ENCODE data around the gene GPR132. TPM values are rescaled to one million over a fixed set of nuclear protein-coding genes. Genes with fewer than 3 reads are reported as not detected.

The GPR132 gene
- total and polyA plus RNA-seq, 3 experiments from 2014 or later, result 34.9 to 52.0 (median 51.3) TPM

DNA sequence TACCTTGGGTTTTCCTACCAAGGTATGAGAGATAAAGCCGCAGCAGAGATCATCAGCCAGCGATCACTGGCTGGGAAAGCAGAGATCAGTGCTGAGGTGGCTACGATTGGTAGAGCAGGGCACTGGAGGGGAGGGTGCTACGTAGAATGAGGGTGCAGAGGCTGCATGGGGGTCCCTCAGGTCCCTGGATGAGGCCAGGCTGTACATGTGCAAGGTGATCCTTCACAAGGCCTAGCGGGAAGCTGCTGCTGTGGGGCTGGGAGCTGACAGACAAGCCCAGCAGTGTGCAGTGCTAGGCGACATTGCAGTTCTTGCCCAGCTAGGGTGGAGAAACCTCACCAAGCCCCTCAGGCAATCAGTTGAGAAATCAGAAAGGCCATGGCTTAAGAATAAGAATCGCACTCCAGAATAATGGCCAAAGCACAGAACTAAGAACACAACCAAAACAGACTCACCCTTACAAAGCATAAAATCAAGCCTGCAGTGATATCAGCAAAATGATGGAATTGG, 37.2 kb upstream of the GPR132 start:
- peaks cover 0 to 6% (median 0%) of the 10 kb centered on the region in 3 donors for H3K36me3 Mint-ChIP-seq
- H3K9me3 Mint-ChIP-seq, result peaks cover 0 to 6% (median 0%) of the 10 kb centered on the region in 5 donors
- H3K4me1 Mint-ChIP-seq, result peaks cover 0 to 7% (median 0%) of the 10 kb centered on the region in 3 donors
- Histone ChIP-seq H3K4me3 (ENCODE audit: low read length) (no peak overlapping the region), H3K27me3 (ENCODE audit: insufficient read depth, low read length, poor library complexity, severe bottlenecking) (no peaks in the 10 kb centered on the region), H3K4me1 (ENCODE audit: insufficient read depth, low read length) (no peaks in the 10 kb centered on the region), H3K27ac (ENCODE audit: low read depth, low read length) (no peak overlapping the region), H3K9me3 (ENCODE audit: low read length) (no peaks in the 10 kb centered on the region), H3K36me3 (ENCODE audit: insufficient read depth, low read length) (no peaks in the 10 kb centered on the region)
- ChIA-PET CTCF (no interaction called here), POLR2A (no interaction called here)
- H3K27ac Mint-ChIP-seq, result no peak overlapping the region
- H3K4me3 Mint-ChIP-seq, result no peak overlapping the region
- peaks cover 45 to 60% of the 10 kb centered on the region in 2 donors for H3K27me3 Mint-ChIP-seq
- DNase-seq, result peak in 1 of 5 donors; percentile 3

GRCh38 chr14:105100910-105101309, 35.7 kb upstream of the GPR132 start:
- H3K36me3 ChIP-seq (ENCODE audit: insufficient read depth, low read length), result no peaks in the 10 kb centered on the region
- Mint-ChIP-seq H3K36me3 (peaks cover 0 to 6% (median 2%) of the 10 kb centered on the region in 3 donors), H3K4me1 (peaks cover 0 to 7% (median 2%) of the 10 kb centered on the region in 3 donors), H3K4me3 (no peak overlapping the region), H3K27me3 (peaks cover 37 to 53% of the 10 kb centered on the region in 2 donors), H3K27ac (no peak overlapping the region), H3K9me3 (peaks cover 0 to 6% (median 0%) of the 10 kb centered on the region in 5 donors)
- ChIA-PET POLR2A (no interaction called here), CTCF (no interaction called here)
- H3K4me1 ChIP-seq (ENCODE audit: insufficient read depth, low read length), result no peaks in the 10 kb centered on the region
- no peak overlapping the region for H3K27ac ChIP-seq (ENCODE audit: low read depth, low read length)
- no peak overlapping the region for H3K4me3 ChIP-seq (ENCODE audit: low read length)
- no peaks in the 10 kb centered on the region for H3K27me3 ChIP-seq (ENCODE audit: insufficient read depth, low read length, poor library complexity, severe bottlenecking)
- peak in 1 of 5 donors; percentile 40 for DNase-seq
- H3K9me3 ChIP-seq (ENCODE audit: low read length), result no peaks in the 10 kb centered on the region

- peaks cover 0 to 6% (median 0%) of the 10 kb centered on the region in 5 donors for H3K9me3 Mint-ChIP-seq
- Histone ChIP-seq H3K9me3 (ENCODE audit: low read length) (no peaks in the 10 kb centered on the region), H3K27ac (ENCODE audit: low read depth, low read length) (no peak overlapping the region), H3K4me1 (ENCODE audit: insufficient read depth, low read length) (no peaks in the 10 kb centered on the region), H3K27me3 (ENCODE audit: insufficient read depth, low read length, poor library complexity, severe bottlenecking) (no peaks in the 10 kb centered on the region), H3K4me3 (ENCODE audit: low read length) (no peak overlapping the region), H3K36me3 (ENCODE audit: insufficient read depth, low read length) (no peaks in the 10 kb centered on the region)
- peaks cover 0 to 6% (median 2%) of the 10 kb centered on the region in 3 donors for H3K36me3 Mint-ChIP-seq
- H3K27ac Mint-ChIP-seq, result no peak overlapping the region
- H3K27me3 Mint-ChIP-seq, result peaks cover 34 to 47% of the 10 kb centered on the region in 2 donors
- no peak for DNase-seq
- CTCF ChIA-PET, result interaction anchor here (1.3 kb wide), 1 partner anchor 12 kb away, joined by 3 read pairs; no protein-coding TSS in a partner anchor
- peaks cover 0 to 2% (median 0%) of the 10 kb centered on the region in 3 donors for H3K4me1 Mint-ChIP-seq
- no peak overlapping the region for H3K4me3 Mint-ChIP-seq
- POLR2A ChIA-PET, result no interaction called here
These were observed 34.5 kb upstream of the GPR132 start for GRCh38 chr14:105099778-105100177.

DNA sequence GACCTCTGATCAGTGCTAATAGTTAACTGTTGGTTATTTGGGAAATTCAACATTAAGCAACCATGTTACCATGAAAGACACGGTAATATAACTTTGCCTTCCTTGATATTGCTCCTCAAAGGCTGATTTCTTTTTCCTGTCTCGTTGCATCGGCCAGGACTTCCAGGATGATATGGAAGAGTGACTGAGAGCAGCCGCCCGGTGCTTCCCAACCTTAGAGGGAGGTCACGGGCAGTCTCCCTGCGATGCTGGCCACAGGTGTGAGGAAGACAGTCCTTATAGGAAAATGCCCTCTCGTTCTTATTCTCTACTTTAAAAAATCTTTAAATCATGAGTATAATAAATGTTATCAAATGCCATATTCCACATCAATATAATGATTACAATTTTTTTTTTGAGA, 33.1 kb upstream of the GPR132 start:
- peaks cover 9% of the 10 kb centered on the region for H3K4me1 ChIP-seq (ENCODE audit: insufficient read depth, low read length)
- Mint-ChIP-seq H3K9me3 (peaks cover 0 to 6% (median 0%) of the 10 kb centered on the region in 5 donors), H3K27ac (no peak overlapping the region), H3K4me3 (peak overlapping the region in 1 of 7 donors; percentile 21), H3K36me3 (peaks cover 0 to 2% (median under 1%) of the 10 kb centered on the region in 3 donors), H3K4me1 (peaks cover 2 to 11% (median 7%) of the 10 kb centered on the region in 3 donors), H3K27me3 (peaks cover 28 to 37% of the 10 kb centered on the region in 2 donors)
- H3K27me3 ChIP-seq (ENCODE audit: insufficient read depth, low read length, poor library complexity, severe bottlenecking), result no peaks in the 10 kb centered on the region
- no peak overlapping the region for H3K4me3 ChIP-seq (ENCODE audit: low read length)
- CTCF ChIA-PET, result interaction anchor here (1.3 kb wide), 1 partner anchor 10 kb away, joined by 3 read pairs; no protein-coding TSS in a partner anchor
- POLR2A ChIA-PET, result no interaction called here
- no peaks in the 10 kb centered on the region for H3K9me3 ChIP-seq (ENCODE audit: low read length)
- no peak for DNase-seq
- no peaks in the 10 kb centered on the region for H3K36me3 ChIP-seq (ENCODE audit: insufficient read depth, low read length)
- no peak overlapping the region for H3K27ac ChIP-seq (ENCODE audit: low read depth, low read length)

DNA sequence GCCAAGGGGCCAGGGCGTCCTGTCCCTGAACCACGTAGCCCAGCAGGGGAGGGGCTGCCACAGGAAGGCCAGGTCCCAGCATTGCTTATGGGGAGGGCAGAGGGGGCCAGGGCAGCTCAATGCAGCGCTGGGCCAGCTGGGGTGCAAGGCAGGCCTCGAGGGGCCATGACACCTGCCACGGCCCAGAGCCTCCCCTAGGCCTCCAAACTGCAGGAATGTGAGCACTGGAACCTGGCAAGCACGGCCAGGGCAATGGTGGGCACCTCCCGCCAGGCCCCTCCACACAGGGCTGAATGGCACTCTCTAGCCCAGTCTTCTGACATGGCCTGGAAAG, 32.5 kb upstream of the GPR132 start:
- Mint-ChIP-seq H3K9me3 (peaks cover 0 to 6% (median 0%) of the 10 kb centered on the region in 5 donors), H3K27ac (no peak overlapping the region), H3K27me3 (peaks cover 23 to 34% of the 10 kb centered on the region in 2 donors), H3K36me3 (peaks cover 0 to 2% (median 0%) of the 10 kb centered on the region in 3 donors), H3K4me1 (peaks cover 3 to 13% (median 7%) of the 10 kb centered on the region in 3 donors), H3K4me3 (no peak overlapping the region)
- Histone ChIP-seq H3K27ac (ENCODE audit: low read depth, low read length) (no peak overlapping the region), H3K36me3 (ENCODE audit: insufficient read depth, low read length) (no peaks in the 10 kb centered on the region), H3K4me3 (ENCODE audit: low read length) (no peak overlapping the region), H3K9me3 (ENCODE audit: low read length) (no peaks in the 10 kb centered on the region), H3K27me3 (ENCODE audit: insufficient read depth, low read length, poor library complexity, severe bottlenecking) (no peaks in the 10 kb centered on the region), H3K4me1 (ENCODE audit: insufficient read depth, low read length) (peaks cover 12% of the 10 kb centered on the region)
- ChIA-PET CTCF (no interaction called here), POLR2A (no interaction called here)
- DNase-seq, result no peak

GRCh38 chr14:105096206-105096875, 31.1 kb upstream of the GPR132 start:
- Mint-ChIP-seq H3K27me3 (peaks cover 15 to 25% of the 10 kb centered on the region in 2 donors), H3K4me1 (peaks cover 5 to 23% (median 7%) of the 10 kb centered on the region in 3 donors), H3K27ac (peak overlapping the region in 1 of 8 donors; percentile 68), H3K36me3 (peaks cover 0 to 2% (median 0%) of the 10 kb centered on the region in 3 donors), H3K4me3 (peak overlapping the region in 1 of 7 donors; percentile 61), H3K9me3 (peaks cover 0 to 6% (median 0%) of the 10 kb centered on the region in 5 donors)
- Histone ChIP-seq H3K9me3 (ENCODE audit: low read length) (no peaks in the 10 kb centered on the region), H3K27ac (ENCODE audit: low read depth, low read length) (no peak overlapping the region), H3K36me3 (ENCODE audit: insufficient read depth, low read length) (no peaks in the 10 kb centered on the region), H3K4me1 (ENCODE audit: insufficient read depth, low read length) (peaks cover 17% of the 10 kb centered on the region), H3K4me3 (ENCODE audit: low read length) (no peak overlapping the region), H3K27me3 (ENCODE audit: insufficient read depth, low read length, poor library complexity, severe bottlenecking) (no peaks in the 10 kb centered on the region)
- CTCF ChIA-PET, result no interaction called here
- no peak for DNase-seq
- POLR2A ChIA-PET, result interaction anchor here (1.4 kb wide), 1 partner anchor 10 kb away, joined by 3 read pairs; no protein-coding TSS in a partner anchor

DNA sequence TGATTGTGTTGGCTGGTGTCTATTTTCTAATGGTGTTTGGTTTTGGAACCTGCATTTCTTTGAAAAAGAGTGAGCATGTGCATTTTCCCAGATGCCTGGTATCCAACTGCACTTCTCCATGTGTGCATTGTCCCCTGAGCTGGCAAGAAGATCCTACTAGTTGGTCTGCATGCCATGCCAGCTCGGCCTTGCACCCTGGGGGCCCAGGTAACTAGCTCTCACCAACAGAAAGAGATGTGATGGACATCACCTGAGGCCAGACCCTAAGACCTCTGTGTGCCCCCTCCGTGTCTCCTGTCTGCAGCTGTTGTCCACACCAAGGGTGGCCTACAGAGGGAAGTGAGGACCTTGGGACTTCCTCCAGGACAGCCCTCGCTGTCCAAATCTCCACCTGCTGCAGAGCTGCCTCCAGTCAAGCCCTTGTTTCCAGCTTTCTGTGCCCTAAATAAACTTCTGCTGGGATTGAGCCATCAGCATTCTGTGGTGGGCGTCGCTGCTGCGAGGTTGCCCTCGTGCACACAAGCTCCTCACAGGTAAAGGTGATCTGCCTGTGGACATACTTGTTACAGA, 30.1 kb upstream of the GPR132 start:
- Mint-ChIP-seq H3K36me3 (peaks cover 0 to 2% (median 0%) of the 10 kb centered on the region in 3 donors), H3K27ac (peak overlapping the region in 5 of 8 donors; percentile 11 to 81 (median 46)), H3K4me1 (peaks cover 10 to 28% (median 11%) of the 10 kb centered on the region in 3 donors), H3K27me3 (peaks cover 11 to 15% of the 10 kb centered on the region in 2 donors), H3K9me3 (peaks cover 0 to 6% (median 0%) of the 10 kb centered on the region in 5 donors), H3K4me3 (peak overlapping the region in 6 of 7 donors; percentile 27 to 87 (median 46))
- ChIA-PET CTCF (interaction anchor here (1.0 kb wide), 1 partner anchor 28 kb away, joined by 3 read pairs; no protein-coding TSS in a partner anchor), POLR2A (interaction anchor here (1.4 kb wide), 1 partner anchor 9 kb away, joined by 3 read pairs; no protein-coding TSS in a partner anchor)
- Histone ChIP-seq H3K27ac (ENCODE audit: low read depth, low read length) (no peak overlapping the region), H3K27me3 (ENCODE audit: insufficient read depth, low read length, poor library complexity, severe bottlenecking) (no peaks in the 10 kb centered on the region), H3K4me3 (ENCODE audit: low read length) (no peak overlapping the region), H3K4me1 (ENCODE audit: insufficient read depth, low read length) (peaks cover 24% of the 10 kb centered on the region), H3K36me3 (ENCODE audit: insufficient read depth, low read length) (no peaks in the 10 kb centered on the region), H3K9me3 (ENCODE audit: low read length) (no peaks in the 10 kb centered on the region)
- no peak for DNase-seq

All from CD8-positive, alpha-beta memory T cell (primary cell).